Astrocyte (in vitro differentiated cells and primary cell): Measurements from ENCODE around the gene RNF2. TPM values are rescaled to one million over a fixed set of nuclear protein-coding genes. Genes with fewer than 3 reads are reported as not detected.

Source experiments
- DNase-seq: peaks from one replicate; pipeline ENCODE4 v3.0.0-alpha.2; 2010; ENCODE audit warnings: low read depth
- FAIRE-seq: peaks from 2 replicates; lab custom pipeline; 2011; peaks lifted over from hg19 to GRCh38; lab: Jason Lieb, UNC
- H2AFZ ChIP-seq: 2 replicates; pipeline ENCODE4 v1.6.0; 2012; ENCODE audit warnings: low read depth, low read length, inconsistent platforms
- H3K27ac ChIP-seq: 2 replicates; pipeline ENCODE4 v1.5.1; 2011; ENCODE audit warnings: low read depth, low read length, inconsistent platforms
- H3K27me3 ChIP-seq: 2 replicates; pipeline ENCODE4 v1.6.0; 2011; ENCODE audit warnings: low read length, inconsistent platforms; ENCODE audit not compliant: insufficient read depth
- H3K36me3 ChIP-seq: 2 replicates; pipeline ENCODE4 v1.5.1; 2011; ENCODE audit warnings: low read length, inconsistent platforms; ENCODE audit not compliant: insufficient read depth
- H3K4me1 ChIP-seq: 2 replicates; pipeline ENCODE4 v1.5.1; 2011; ENCODE audit warnings: low read length, inconsistent platforms; ENCODE audit not compliant: insufficient read depth
- H3K4me2 ChIP-seq: 2 replicates; pipeline ENCODE4 v1.6.0; 2012; ENCODE audit warnings: low read length, inconsistent platforms
- H3K4me3 ChIP-seq: 2 replicates; pipeline ENCODE4 v1.5.1; 2011; ENCODE audit warnings: low read depth, mild to moderate bottlenecking, low read length, inconsistent platforms; ENCODE audit not compliant: insufficient read depth
- H3K79me2 ChIP-seq: 2 replicates; pipeline ENCODE4 v1.6.0; 2012; ENCODE audit warnings: mild to moderate bottlenecking, low read length, inconsistent platforms; ENCODE audit not compliant: insufficient read depth
- H3K9ac ChIP-seq: 2 replicates; pipeline ENCODE4 v1.6.0; 2012; ENCODE audit warnings: mild to moderate bottlenecking, low read length, inconsistent platforms
- H3K9me3 ChIP-seq: 2 replicates; pipeline ENCODE4 v1.5.1; 2012; ENCODE audit warnings: low read depth, mild to moderate bottlenecking, low read length, inconsistent platforms; ENCODE audit not compliant: insufficient read depth
- H4K20me1 ChIP-seq: 2 replicates; pipeline ENCODE4 v1.6.0; 2012; ENCODE audit warnings: low read length, inconsistent platforms; ENCODE audit not compliant: insufficient read depth
- H3K27ac Mint-ChIP-seq: one replicate; pipeline ENCODE4 v1.8.0; 2021; ENCODE audit warnings: mild to moderate bottlenecking, mixed read lengths; ENCODE audit not compliant: unreplicated experiment
- H3K27me3 Mint-ChIP-seq: one replicate; pipeline ENCODE4 v1.8.0; 2021; ENCODE audit warnings: low read depth, mixed read lengths; ENCODE audit not compliant: unreplicated experiment
- H3K36me3 Mint-ChIP-seq: one replicate; pipeline ENCODE4 v1.8.0; 2021; ENCODE audit warnings: low read depth, mixed read lengths; ENCODE audit not compliant: unreplicated experiment
- H3K4me1 Mint-ChIP-seq: one replicate; pipeline ENCODE4 v1.8.0; 2021; ENCODE audit warnings: low read depth, mixed read lengths; ENCODE audit not compliant: unreplicated experiment
- H3K4me3 Mint-ChIP-seq: one replicate; pipeline ENCODE4 v1.8.0; 2021; ENCODE audit warnings: mild to moderate bottlenecking, moderate library complexity, mixed read lengths; ENCODE audit not compliant: unreplicated experiment
- H3K9me3 Mint-ChIP-seq: one replicate; pipeline ENCODE4 v1.8.0; 2021; ENCODE audit warnings: mild to moderate bottlenecking, mixed read lengths; ENCODE audit not compliant: unreplicated experiment
- CTCF ChIP-seq: IDR thresholded peaks from 2 replicates; pipeline ENCODE4 v1.5.1; 2011; ENCODE audit warnings: low read depth, mild to moderate bottlenecking, inconsistent platforms, low read length, moderate library complexity; ENCODE audit not compliant: insufficient read depth
- EZH2 ChIP-seq: IDR thresholded peaks from 2 replicates; pipeline ENCODE4 v1.6.1; 2012; ENCODE audit warnings: mild to moderate bottlenecking, low read length, inconsistent platforms; ENCODE audit not compliant: insufficient read depth
- total RNA-seq: library from RNA; stranded (reverse); gene quantifications from 2 replicates; pipeline ENCODE4 v1.2.1, GENCODE V29; 2021

RNF2 gene
- total RNA-seq, 1 donor from 2014 or later, result 34.2 TPM

DNA sequence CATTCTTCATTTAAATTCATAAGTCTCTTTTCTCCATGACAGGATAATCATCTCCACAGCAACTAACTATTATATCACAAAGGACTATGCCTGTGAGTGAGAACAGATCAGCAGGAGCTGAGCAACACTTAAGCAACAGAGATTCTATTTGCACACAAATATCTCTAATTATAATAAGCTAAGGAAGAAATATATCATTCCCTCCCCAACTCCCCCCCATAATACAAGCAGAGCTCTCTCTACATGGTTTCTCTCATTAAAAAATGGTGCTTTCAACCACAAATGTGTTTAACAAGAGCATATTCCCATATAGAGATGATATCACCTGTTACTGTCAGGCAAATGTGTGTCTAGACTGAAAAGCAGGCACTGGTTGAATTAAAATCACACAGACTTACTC is 36.5 kb upstream of the RNF2 start:
- Histone ChIP-seq H4K20me1 (no peaks in the 10 kb centered on the region), H3K4me3 (no peak overlapping the region), H3K27ac (no peak overlapping the region), H2AFZ (no peak overlapping the region), H3K4me1 (no peaks in the 10 kb centered on the region), H3K9me3 (no peaks in the 10 kb centered on the region), H3K27me3 (no peaks in the 10 kb centered on the region), H3K4me2 (no peak overlapping the region), H3K79me2 (no peaks in the 10 kb centered on the region), H3K36me3 (no peaks in the 10 kb centered on the region), H3K9ac (no peak overlapping the region)
- Mint-ChIP-seq H3K36me3 (no peaks in the 10 kb centered on the region), H3K27me3 (no peaks in the 10 kb centered on the region), H3K4me1 (no peaks in the 10 kb centered on the region), H3K4me3 (no peak overlapping the region), H3K27ac (no peak overlapping the region), H3K9me3 (no peaks in the 10 kb centered on the region)
- FAIRE-seq (no peak), DNase-seq (no peak)
- TF ChIP-seq EZH2 (no peak), CTCF (no peak)

DNA sequence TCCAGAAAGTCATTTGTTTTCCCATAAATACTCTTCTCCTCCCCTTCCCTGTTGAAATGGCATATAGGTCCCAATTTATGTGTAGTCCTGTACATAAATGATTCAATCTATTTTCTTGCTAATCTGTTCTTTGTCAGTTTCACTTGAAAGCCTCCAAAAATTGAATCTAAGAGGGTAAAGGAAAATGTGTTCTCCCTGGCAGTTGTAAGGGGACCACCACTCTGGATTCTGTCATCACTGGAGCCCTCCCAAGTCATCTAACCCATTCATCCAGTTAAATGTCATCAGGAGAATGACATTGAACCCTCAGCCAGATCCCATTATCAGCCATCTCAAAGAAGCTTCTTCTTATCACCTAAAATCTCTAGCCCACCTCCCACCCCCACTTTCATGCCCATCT is 35.0 kb upstream of the RNF2 start:
- Histone ChIP-seq H3K27ac (no peak overlapping the region), H3K79me2 (no peaks in the 10 kb centered on the region), H3K27me3 (no peaks in the 10 kb centered on the region), H3K9me3 (no peaks in the 10 kb centered on the region), H4K20me1 (no peaks in the 10 kb centered on the region), H3K4me1 (no peaks in the 10 kb centered on the region), H3K4me2 (no peak overlapping the region), H2AFZ (no peak overlapping the region), H3K4me3 (no peak overlapping the region), H3K36me3 (no peaks in the 10 kb centered on the region), H3K9ac (no peak overlapping the region)
- Mint-ChIP-seq H3K4me3 (no peak overlapping the region), H3K9me3 (no peaks in the 10 kb centered on the region), H3K4me1 (no peaks in the 10 kb centered on the region), H3K36me3 (no peaks in the 10 kb centered on the region), H3K27me3 (no peaks in the 10 kb centered on the region), H3K27ac (no peak overlapping the region)
- no peak for FAIRE-seq
- no peak for DNase-seq
- no peak for TF ChIP-seq EZH2
- no peak for TF ChIP-seq CTCF

- Mint-ChIP-seq H3K9me3 (peaks cover 1% of the 10 kb centered on the region), H3K27me3 (no peaks in the 10 kb centered on the region), H3K4me3 (no peak overlapping the region), H3K4me1 (peaks cover 8% of the 10 kb centered on the region), H3K27ac (no peak overlapping the region), H3K36me3 (no peaks in the 10 kb centered on the region)
- DNase-seq (no peak), FAIRE-seq (no peak)
- Histone ChIP-seq H2AFZ (no peak overlapping the region), H3K27me3 (no peaks in the 10 kb centered on the region), H3K36me3 (no peaks in the 10 kb centered on the region), H3K9me3 (no peaks in the 10 kb centered on the region), H3K79me2 (no peaks in the 10 kb centered on the region), H3K27ac (no peak overlapping the region), H3K4me3 (no peak overlapping the region), H3K4me1 (peaks cover 11% of the 10 kb centered on the region), H4K20me1 (no peaks in the 10 kb centered on the region), H3K9ac (no peak overlapping the region), H3K4me2 (no peak overlapping the region)
- TF ChIP-seq EZH2 (no peak), CTCF (no peak)
These were observed 30.4 kb upstream of the RNF2 start for GRCh38 chr1:185014941-185015340.
